Keratinocyte (primary cell): ENCODE results near the gene POU6F1. TPM values are rescaled to one million over a fixed set of nuclear protein-coding genes. Genes with fewer than 3 reads are reported as not detected.
"Not testable (repeated sequence)": the region's sequence is repeated elsewhere in the genome, so short reads cannot be mapped to it uniquely, and the experiment has no call there.

Source experiments
- DNase-seq: peaks from one replicate; pipeline ENCODE4 v3.0.0-alpha.2; 2011; ENCODE audit warnings: low read depth, missing footprints, low spot score
- FAIRE-seq: peaks from 2 replicates; lab custom pipeline; 2011; peaks lifted over from hg19 to GRCh38; lab: Jason Lieb, UNC
- H2AFZ ChIP-seq: 2 replicates; pipeline ENCODE4 v1.6.0; 2012; ENCODE audit warnings: low read length, control low read depth, inconsistent platforms; ENCODE audit not compliant: control insufficient read depth
- H3K27ac ChIP-seq: 2 replicates; pipeline ENCODE4 v1.5.1; 2011; ENCODE audit warnings: low read length; ENCODE audit not compliant: control insufficient read depth, insufficient read depth
- H3K27me3 ChIP-seq: 3 replicates; pipeline ENCODE4 v1.6.0; 2011; ENCODE audit warnings: low read length; ENCODE audit not compliant: control insufficient read depth, insufficient read depth; ENCODE audit errors: extremely low read depth
- H3K36me3 ChIP-seq, 2 experiments: 2 replicates in 1 of 2; 3 replicates in 1 of 2; pipeline ENCODE4 v1.5.1; 2011; ENCODE audit warnings: low read length in 2 of 2, mild to moderate bottlenecking in 1 of 2; ENCODE audit not compliant: control insufficient read depth in 2 of 2, insufficient read depth in 2 of 2; ENCODE audit errors: extremely low read depth in 1 of 2
- H3K4me1 ChIP-seq: 3 replicates; pipeline ENCODE4 v1.5.1; 2011; ENCODE audit warnings: low read length; ENCODE audit not compliant: control insufficient read depth, insufficient read depth; ENCODE audit errors: extremely low read depth
- H3K4me2 ChIP-seq: 3 replicates; pipeline ENCODE4 v1.6.0; 2011; ENCODE audit warnings: low read depth, low read length; ENCODE audit not compliant: control insufficient read depth, insufficient read depth; ENCODE audit errors: extremely low read depth
- H3K4me3 ChIP-seq, 3 experiments: fragments of 200-600 bp in 1 of 3; sonication (generic) in 1 of 3; 2 replicates in 2 of 3; 3 replicates in 1 of 3; pipeline ENCODE4 v1.5.1; 2011 to 2016; ENCODE audit warnings: low read length in 3 of 3, mild to moderate bottlenecking in 3 of 3, control low read depth in 2 of 3, inconsistent platforms in 1 of 3, low read depth in 1 of 3, mixed read lengths in 1 of 3, mixed run types in 1 of 3, moderate library complexity in 1 of 3; ENCODE audit not compliant: control insufficient read depth in 2 of 3, insufficient read depth in 2 of 3; ENCODE audit errors: extremely low read depth in 1 of 3
- H3K79me2 ChIP-seq: 2 replicates; pipeline ENCODE4 v1.6.0; 2012; ENCODE audit warnings: low read length; ENCODE audit not compliant: control insufficient read depth, insufficient read depth
- H3K9ac ChIP-seq: 3 replicates; pipeline ENCODE4 v1.6.0; 2011; ENCODE audit warnings: low read length; ENCODE audit not compliant: control insufficient read depth, insufficient read depth; ENCODE audit errors: extremely low read depth
- H3K9me1 ChIP-seq: 3 replicates; pipeline ENCODE4 v1.6.0; 2011; ENCODE audit warnings: low read length; ENCODE audit not compliant: control insufficient read depth, insufficient read depth; ENCODE audit errors: extremely low read depth
- H3K9me3 ChIP-seq: 2 replicates; pipeline ENCODE4 v1.5.1; 2012; ENCODE audit warnings: low read depth, low read length; ENCODE audit not compliant: control insufficient read depth
- H4K20me1 ChIP-seq: 3 replicates; pipeline ENCODE4 v1.6.0; 2011; ENCODE audit warnings: low read length; ENCODE audit not compliant: control insufficient read depth, insufficient read depth; ENCODE audit errors: extremely low read depth
- CTCF ChIP-seq, 3 experiments: IDR thresholded peaks in 1 of 3; conservative IDR thresholded peaks in 1 of 3; optimal IDR thresholded peaks in 1 of 3; 2 replicates in 2 of 3; 3 replicates in 1 of 3; pipeline versions ENCODE3 to v1.5.1; 2011; ENCODE audit warnings: low read length in 3 of 3, mild to moderate bottlenecking in 3 of 3, moderate library complexity in 2 of 3, control low read depth in 1 of 3, inconsistent platforms in 1 of 3; ENCODE audit not compliant: insufficient read depth in 2 of 3; ENCODE audit errors: extremely low read depth in 1 of 3
- EZH2 ChIP-seq: IDR thresholded peaks from one replicate; pipeline ENCODE4 v1.6.1; 2012; ENCODE audit warnings: inconsistent platforms, mild to moderate bottlenecking, low read length, moderate library complexity
- dilution Hi-C: fragments of 300-500 bp; cut with MboI; formaldehyde crosslinking; loops from one replicate; pipeline ENCODE4 v1.7.0; 2020; ENCODE audit warnings: low sequenced_read_pairs; ENCODE audit not compliant: extremely low pct_ligation_motif_present
- polyA plus RNA-seq, 5 experiments: library from polyadenylated mRNA; depleted of rRNA in 3 of 5; stranded (reverse) in 3 of 5; stranded (forward) in 1 of 5; unstranded in 1 of 5; fragments of >200 nt; gene quantifications; 1 replicate in 1 of 5; 2 replicates in 3 of 5; 3 replicates in 1 of 5; pipeline versions ENCODE4 v1.2.1 to v1.2.3, GENCODE V29; 2011 to 2012; ENCODE audit warnings: missing spikeins in 2 of 5, low read depth in 1 of 5, low replicate concordance in 1 of 5

Gene POU6F1
- polyA plus RNA-seq, 1 donor (not counting 4 experiments of a cell fraction or from before 2014, with no cell fraction given) = 0.42 TPM

GRCh38 chr12:51262758-51263177, 44.9 kb upstream of the POU6F1 start:
- H3K4me3 ChIP-seq = no peak overlapping the region
- peak; percentile 30 to 60 (median 49) for TF ChIP-seq CTCF (optimal IDR thresholded peaks at IDR 0.05 in 1 of 3, IDR thresholded peaks at IDR 0.05 in 1 of 3, conservative IDR thresholded peaks at IDR 0.05 in 1 of 3; ENCODE audit: extremely low read depth in 1 of 3, insufficient read depth in 2 of 3, low read length in 3 of 3)
- TF ChIP-seq EZH2 = no peak
- no peak overlapping the region for H3K4me2 ChIP-seq
- H3K9me1 ChIP-seq = peaks cover 6% of the 10 kb centered on the region
- peaks cover 10% of the 10 kb centered on the region for H3K4me1 ChIP-seq
- no peaks in the 10 kb centered on the region for H3K9me3 ChIP-seq
- peaks cover 2 to 10% of the 10 kb centered on the region in 2 experiments for H3K36me3 ChIP-seq
- H3K27ac ChIP-seq = no peak overlapping the region
- no peaks in the 10 kb centered on the region for H3K27me3 ChIP-seq
- DNase-seq (no peak), FAIRE-seq (no peak)
- no peak overlapping the region for H2AFZ ChIP-seq
- H4K20me1 ChIP-seq = no peaks in the 10 kb centered on the region
- peaks cover 21% of the 10 kb centered on the region for H3K79me2 ChIP-seq
- no peak overlapping the region for H3K9ac ChIP-seq
- dilution Hi-C loops = no loop called here

- H3K4me3 ChIP-seq, H4K20me1 ChIP-seq, H3K9me3 ChIP-seq, H3K27ac ChIP-seq, H3K9me1 ChIP-seq, H2AFZ ChIP-seq, FAIRE-seq, H3K4me1 ChIP-seq, H3K27me3 ChIP-seq, dilution Hi-C loops, H3K4me2 ChIP-seq, H3K36me3 ChIP-seq, DNase-seq, H3K9ac ChIP-seq: not testable (repeated sequence)
- peaks cover 16% of the 10 kb centered on the region for H3K79me2 ChIP-seq
Measured at GRCh38 chr12:51259600-51259999, 41.7 kb upstream of the POU6F1 start.

GRCh38 chr12:51254536-51254935, 36.7 kb upstream of the POU6F1 start:
- H3K4me2 ChIP-seq = no peak overlapping the region
- H3K9me1 ChIP-seq = no peaks in the 10 kb centered on the region
- DNase-seq (no peak), FAIRE-seq (no peak)
- no peak overlapping the region for H3K9ac ChIP-seq
- H3K4me1 ChIP-seq = no peaks in the 10 kb centered on the region
- H4K20me1 ChIP-seq = no peaks in the 10 kb centered on the region
- H2AFZ ChIP-seq = no peak overlapping the region
- H3K79me2 ChIP-seq = peaks cover 5% of the 10 kb centered on the region
- H3K27me3 ChIP-seq = no peaks in the 10 kb centered on the region
- peaks cover 3 to 5% of the 10 kb centered on the region in 2 experiments for H3K36me3 ChIP-seq
- no peak for TF ChIP-seq CTCF (optimal IDR thresholded peaks at IDR 0.05 in 1 of 3, IDR thresholded peaks at IDR 0.05 in 1 of 3, conservative IDR thresholded peaks at IDR 0.05 in 1 of 3; ENCODE audit: extremely low read depth in 1 of 3, insufficient read depth in 2 of 3, low read length in 3 of 3)
- no peak for TF ChIP-seq EZH2
- dilution Hi-C loops = no loop called here
- H3K9me3 ChIP-seq = no peaks in the 10 kb centered on the region
- no peak overlapping the region for H3K4me3 ChIP-seq
- H3K27ac ChIP-seq = no peak overlapping the region
